ENCODE measurements around the gene FGD5.

Gene FGD5

DNA sequence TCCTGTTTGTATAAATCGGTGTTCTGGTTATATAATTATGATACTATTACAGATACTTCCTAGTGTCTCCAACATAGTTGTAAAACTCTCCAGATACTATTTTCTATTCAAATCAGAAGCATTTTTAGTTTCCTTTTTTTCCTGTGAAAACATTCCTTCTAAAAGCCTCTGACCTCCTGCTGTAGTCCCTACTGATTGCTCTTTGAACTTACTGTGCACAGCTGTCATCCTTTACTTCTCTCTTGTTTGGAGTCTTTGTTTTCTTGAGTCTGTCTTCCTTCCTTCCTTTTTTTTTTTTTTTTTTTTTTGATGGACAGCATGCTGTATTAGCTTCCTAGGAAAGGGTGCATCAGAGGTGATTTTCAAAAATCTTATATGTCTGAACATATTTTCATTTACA, 157.6 kb downstream of the FGD5 start:
- DNase-seq (ENCODE audit: low read depth in 2 of 2): no peak

DNA sequence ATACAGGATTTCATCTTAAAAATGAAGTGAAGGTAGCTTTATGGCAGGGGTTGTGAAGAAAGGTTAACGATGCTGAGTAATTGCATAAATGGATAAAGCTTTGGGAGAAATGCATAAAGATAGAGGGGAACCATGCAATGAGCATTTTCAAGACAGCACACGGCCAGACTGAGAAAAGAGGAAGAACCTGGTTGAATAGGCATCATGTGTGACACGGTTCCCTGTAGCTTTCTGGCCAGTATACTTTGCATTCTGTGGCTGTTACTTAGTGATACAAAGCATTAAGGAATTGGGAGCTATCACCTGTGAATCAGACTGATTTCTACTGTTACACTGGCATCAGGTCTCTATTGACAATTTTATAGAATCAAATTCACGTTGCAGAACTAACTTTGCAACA, 161.9 kb downstream of the FGD5 start:
- DNase-seq (ENCODE audit: low read depth in 2 of 2): no peak
